BLaER1 (cell line): ENCODE results near the gene GNAI2.

ENCODE experiments used
- H3K27ac ChIP-seq: shearing (Covaris generic); formaldehyde crosslinking; 2 replicates; pipeline ENCODE4 v1.8.1; 2022
- H3K27me3 ChIP-seq: shearing (Covaris generic); formaldehyde crosslinking; 2 replicates; pipeline ENCODE4 v1.8.1; 2022
- H3K36me3 ChIP-seq: shearing (Covaris generic); formaldehyde crosslinking; 2 replicates; pipeline ENCODE4 v1.8.1; 2022
- H3K4me1 ChIP-seq: shearing (Covaris generic); formaldehyde crosslinking; 2 replicates; pipeline ENCODE4 v1.8.1; 2022
- H3K4me2 ChIP-seq: shearing (Covaris generic); formaldehyde crosslinking; 2 replicates; pipeline ENCODE4 v1.8.1; 2022
- H3K4me3 ChIP-seq: shearing (Covaris generic); formaldehyde crosslinking; 2 replicates; pipeline ENCODE4 v1.8.1; 2022
- H3K9ac ChIP-seq: shearing (Covaris generic); formaldehyde crosslinking; 2 replicates; pipeline ENCODE4 v1.8.1; 2022
- H3K9me3 ChIP-seq: shearing (Covaris generic); formaldehyde crosslinking; 2 replicates; pipeline ENCODE4 v1.8.1; 2022
- H4K20me1 ChIP-seq: shearing (Covaris generic); formaldehyde crosslinking; 2 replicates; pipeline ENCODE4 v1.8.1; 2022
- Cebpa-rat ChIP-seq: shearing (Covaris generic); IDR thresholded peaks from 2 replicates; pipeline ENCODE4 v1.8.1; 2022

GNAI2 gene

GRCh38 chr3:50211930-50212329 is 24.1 kb upstream of the GNAI2 start:
- Histone ChIP-seq H3K36me3 (no peaks in the 10 kb centered on the region), H3K4me3 (no peak overlapping the region), H3K9ac (no peak overlapping the region), H3K9me3 (no peaks in the 10 kb centered on the region), H3K4me2 (no peak overlapping the region), H3K4me1 (peaks cover 32% of the 10 kb centered on the region), H4K20me1 (no peaks in the 10 kb centered on the region; the same call in 1 of the 2 replicates), H3K27ac (no peak overlapping the region), H3K27me3 (peaks cover 12% of the 10 kb centered on the region)
- TF ChIP-seq Cebpa-rat = no peak

DNA sequence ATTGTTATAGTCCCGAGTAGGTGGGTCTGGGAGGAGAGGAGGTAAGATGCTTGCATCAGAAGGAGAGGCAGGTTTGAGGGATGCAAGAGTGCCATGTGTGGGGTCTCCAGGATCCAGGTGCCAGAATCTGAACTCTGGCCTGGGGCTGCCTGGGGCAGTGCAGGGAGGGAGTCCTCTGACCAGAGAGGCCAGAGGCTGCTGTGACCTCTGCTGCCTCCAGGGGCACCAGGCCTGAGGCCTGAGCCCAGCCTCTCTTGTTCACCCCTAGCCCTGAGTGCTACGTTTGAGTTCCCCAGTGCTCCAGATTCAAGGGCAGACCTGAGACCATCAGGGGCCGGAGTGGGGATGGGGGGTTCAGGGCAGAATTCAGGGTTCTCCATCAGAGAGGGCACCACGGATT is 23.5 kb upstream of the GNAI2 start:
- peaks cover 32% of the 10 kb centered on the region for H3K4me1 ChIP-seq
- no peaks in the 10 kb centered on the region; the same call in 1 of the 2 replicates for H4K20me1 ChIP-seq
- H3K27ac ChIP-seq = no peak overlapping the region
- H3K4me3 ChIP-seq = no peak overlapping the region
- no peak for TF ChIP-seq Cebpa-rat
- H3K9me3 ChIP-seq = no peaks in the 10 kb centered on the region
- H3K9ac ChIP-seq = no peak overlapping the region
- no peaks in the 10 kb centered on the region for H3K36me3 ChIP-seq
- peaks cover 7% of the 10 kb centered on the region for H3K27me3 ChIP-seq
- no peak overlapping the region for H3K4me2 ChIP-seq

- H4K20me1 ChIP-seq = no peaks in the 10 kb centered on the region
- H3K27ac ChIP-seq = peak overlapping the region; percentile 56
- TF ChIP-seq Cebpa-rat = no peak
- H3K9me3 ChIP-seq = no peaks in the 10 kb centered on the region
- peaks cover 32% of the 10 kb centered on the region for H3K4me1 ChIP-seq
- H3K4me2 ChIP-seq = peak overlapping the region; percentile 55
- H3K9ac ChIP-seq = peak overlapping the region; percentile 57
- H3K27me3 ChIP-seq = peaks cover 2% of the 10 kb centered on the region
- H3K4me3 ChIP-seq = no peak overlapping the region
- H3K36me3 ChIP-seq = no peaks in the 10 kb centered on the region
These were observed 23.0 kb upstream of the GNAI2 start for GRCh38 chr3:50212971-50213370.

GRCh38 chr3:50213373-50213772 is 22.6 kb upstream of the GNAI2 start:
- peak overlapping the region; percentile 56 for H3K27ac ChIP-seq
- H3K9me3 ChIP-seq = no peaks in the 10 kb centered on the region
- peak overlapping the region; percentile 57 for H3K9ac ChIP-seq
- H4K20me1 ChIP-seq = no peaks in the 10 kb centered on the region
- TF ChIP-seq Cebpa-rat = no peak
- no peaks in the 10 kb centered on the region for H3K36me3 ChIP-seq
- H3K4me1 ChIP-seq = peaks cover 32% of the 10 kb centered on the region
- H3K4me3 ChIP-seq = no peak overlapping the region
- peak overlapping the region; percentile 55 for H3K4me2 ChIP-seq
- H3K27me3 ChIP-seq = no peaks in the 10 kb centered on the region; the same call in 1 of the 2 replicates

GRCh38 chr3:50214824-50215223 is 21.2 kb upstream of the GNAI2 start:
- H3K9ac ChIP-seq = no peak overlapping the region
- H4K20me1 ChIP-seq = no peaks in the 10 kb centered on the region
- no peaks in the 10 kb centered on the region for H3K27me3 ChIP-seq
- H3K9me3 ChIP-seq = no peaks in the 10 kb centered on the region
- H3K27ac ChIP-seq = no peak overlapping the region
- H3K4me3 ChIP-seq = no peak overlapping the region
- no peak overlapping the region for H3K4me2 ChIP-seq
- peaks cover 24% of the 10 kb centered on the region for H3K4me1 ChIP-seq
- TF ChIP-seq Cebpa-rat = no peak
- H3K36me3 ChIP-seq = no peaks in the 10 kb centered on the region

DNA sequence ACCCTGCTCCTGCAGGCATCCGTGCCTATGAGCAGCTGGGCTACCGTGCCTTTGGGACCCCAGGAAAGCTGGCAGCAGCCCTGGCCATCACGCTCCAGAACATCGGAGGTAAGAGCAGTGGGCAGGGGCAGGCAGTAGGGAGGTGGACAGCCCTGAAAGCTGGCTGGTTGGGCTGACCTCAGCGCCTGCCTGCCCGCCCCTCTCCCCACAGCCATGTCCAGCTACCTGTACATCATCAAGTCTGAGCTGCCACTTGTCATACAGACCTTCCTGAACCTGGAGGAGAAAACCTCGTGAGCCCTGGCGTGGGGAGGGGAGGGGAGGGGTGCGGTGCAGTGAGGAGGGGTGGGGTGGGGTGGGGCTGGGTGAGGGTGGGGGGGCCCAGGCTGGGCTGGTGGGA is 20.5 kb upstream of the GNAI2 start:
- no peaks in the 10 kb centered on the region for H4K20me1 ChIP-seq
- no peaks in the 10 kb centered on the region for H3K36me3 ChIP-seq
- H3K27me3 ChIP-seq = no peaks in the 10 kb centered on the region
- H3K9me3 ChIP-seq = no peaks in the 10 kb centered on the region
- no peak for TF ChIP-seq Cebpa-rat
- no peak overlapping the region for H3K4me2 ChIP-seq
- no peak overlapping the region for H3K27ac ChIP-seq
- H3K9ac ChIP-seq = no peak overlapping the region
- no peak overlapping the region for H3K4me3 ChIP-seq
- H3K4me1 ChIP-seq = peaks cover 18% of the 10 kb centered on the region

- TF ChIP-seq Cebpa-rat = no peak
These were observed 18.3 kb upstream of the GNAI2 start for GRCh38 chr3:50217681-50218080.

DNA sequence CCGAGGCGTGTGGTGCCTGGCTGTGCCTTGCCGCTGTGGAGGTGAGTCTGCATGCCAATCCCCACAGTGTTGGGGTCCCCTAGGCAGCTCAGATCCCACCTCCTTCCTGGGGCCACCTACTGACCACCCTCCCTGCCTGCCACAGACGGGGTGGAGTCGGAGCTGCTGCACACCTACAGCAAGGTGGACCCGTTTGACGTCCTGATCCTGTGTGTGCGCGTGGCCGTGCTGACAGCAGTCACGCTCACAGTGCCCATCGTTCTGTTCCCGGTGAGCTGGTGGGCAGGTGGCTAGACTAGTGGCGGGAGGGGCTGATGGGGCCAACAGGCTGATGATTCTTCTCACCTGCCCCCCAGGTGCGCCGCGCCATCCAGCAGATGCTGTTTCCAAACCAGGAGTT is 17.6 kb upstream of the GNAI2 start:
- TF ChIP-seq Cebpa-rat = no peak
- Histone ChIP-seq H3K36me3 (no peaks in the 10 kb centered on the region), H4K20me1 (no peaks in the 10 kb centered on the region), H3K9ac (no peak overlapping the region), H3K9me3 (no peaks in the 10 kb centered on the region), H3K4me2 (no peak overlapping the region), H3K27ac (no peak overlapping the region), H3K4me3 (no peak overlapping the region), H3K4me1 (peaks cover 5% of the 10 kb centered on the region), H3K27me3 (no peaks in the 10 kb centered on the region)

More at GRCh38 chr3:50217681-50218080, 18.3 kb upstream of the GNAI2 start:
- no peaks in the 10 kb centered on the region for H4K20me1 ChIP-seq
- H3K9ac ChIP-seq = no peak overlapping the region
- no peak overlapping the region for H3K4me2 ChIP-seq
- no peaks in the 10 kb centered on the region for H3K27me3 ChIP-seq
- no peak overlapping the region for H3K4me3 ChIP-seq
- no peaks in the 10 kb centered on the region for H3K9me3 ChIP-seq
- H3K4me1 ChIP-seq = peaks cover 11% of the 10 kb centered on the region
- no peak overlapping the region for H3K27ac ChIP-seq
- H3K36me3 ChIP-seq = no peaks in the 10 kb centered on the region

GRCh38 chr3:50219285-50219684 is 16.7 kb upstream of the GNAI2 start:
- no peak overlapping the region for H3K4me2 ChIP-seq
- H3K27ac ChIP-seq = no peak overlapping the region
- no peak overlapping the region for H3K9ac ChIP-seq
- no peaks in the 10 kb centered on the region for H3K9me3 ChIP-seq
- no peaks in the 10 kb centered on the region for H3K36me3 ChIP-seq
- no peaks in the 10 kb centered on the region for H3K4me1 ChIP-seq
- TF ChIP-seq Cebpa-rat = no peak
- H3K4me3 ChIP-seq = no peak overlapping the region
- H3K27me3 ChIP-seq = peaks cover 7% of the 10 kb centered on the region; the same call in 1 of the 2 replicates
- H4K20me1 ChIP-seq = no peaks in the 10 kb centered on the region

GRCh38 chr3:50220109-50220508 is 15.9 kb upstream of the GNAI2 start:
- Histone ChIP-seq H3K4me2 (no peak overlapping the region), H3K9me3 (no peaks in the 10 kb centered on the region), H3K4me3 (no peak overlapping the region), H4K20me1 (no peaks in the 10 kb centered on the region), H3K27ac (no peak overlapping the region), H3K27me3 (peaks cover 10% of the 10 kb centered on the region; the same call in 1 of the 2 replicates), H3K9ac (no peak overlapping the region), H3K4me1 (no peaks in the 10 kb centered on the region), H3K36me3 (no peaks in the 10 kb centered on the region)
- TF ChIP-seq Cebpa-rat = no peak

- no peak overlapping the region for H3K9ac ChIP-seq
- no peak overlapping the region for H3K27ac ChIP-seq
- no peak overlapping the region for H3K4me2 ChIP-seq
- no peaks in the 10 kb centered on the region for H3K9me3 ChIP-seq
- no peak for TF ChIP-seq Cebpa-rat
- peaks cover 10% of the 10 kb centered on the region; the same call in 1 of the 2 replicates for H3K27me3 ChIP-seq
- H3K4me3 ChIP-seq = no peak overlapping the region
- H3K36me3 ChIP-seq = no peaks in the 10 kb centered on the region
- H4K20me1 ChIP-seq = no peaks in the 10 kb centered on the region
- H3K4me1 ChIP-seq = peaks cover 6% of the 10 kb centered on the region; the same call in 1 of the 2 replicates
These were observed 15.0 kb upstream of the GNAI2 start for GRCh38 chr3:50221051-50221410.
